ENCODE results near the gene IPO8. TPM values are rescaled to one million over a fixed set of nuclear protein-coding genes. Genes with fewer than 3 reads are reported as not detected.

IPO8 gene
- total and polyA plus RNA-seq, 12 donors: 7.3 to 30.7 (median 23.8) TPM

DNA sequence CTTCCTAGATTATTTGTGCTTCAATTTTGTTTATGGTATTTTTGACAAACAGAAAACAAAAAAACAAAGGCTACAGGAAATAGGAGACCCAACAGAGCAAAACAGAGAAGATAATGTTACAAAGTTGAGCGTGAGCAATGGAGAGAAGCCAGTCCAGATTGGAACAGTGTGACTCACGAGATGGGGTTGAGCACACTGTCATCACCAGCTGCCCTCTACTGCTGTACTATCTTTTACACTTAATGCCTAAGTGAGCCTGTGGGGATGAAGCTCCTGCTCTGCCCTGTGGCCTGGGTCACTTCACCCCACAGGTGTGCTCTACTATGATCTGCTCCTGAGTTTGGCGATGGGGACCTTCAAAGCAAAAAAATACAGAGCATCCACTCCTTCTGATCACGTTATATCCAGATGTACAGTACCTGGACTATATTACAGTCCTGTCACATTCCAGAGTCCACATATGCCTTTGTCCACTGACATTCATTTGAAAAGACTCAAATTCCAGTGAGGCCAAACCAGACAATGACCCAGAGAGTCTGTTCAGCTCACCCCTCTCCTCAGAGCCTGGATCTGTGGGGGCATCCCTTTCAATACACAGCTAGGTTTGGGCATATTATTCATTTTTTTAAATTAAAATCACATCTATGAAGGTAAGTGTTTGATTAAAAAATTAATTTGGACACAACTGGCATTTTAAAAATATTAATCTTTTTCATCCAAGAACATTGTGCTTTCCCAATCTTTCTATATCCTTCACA, 4.4 kb downstream of the IPO8 start:
- peak in 1 of 2 donors; percentile 32 for DNase-seq
- no peaks in the 10 kb centered on the region for H3K27me3 ChIP-seq
- TF ChIP-seq, protein P1, sequence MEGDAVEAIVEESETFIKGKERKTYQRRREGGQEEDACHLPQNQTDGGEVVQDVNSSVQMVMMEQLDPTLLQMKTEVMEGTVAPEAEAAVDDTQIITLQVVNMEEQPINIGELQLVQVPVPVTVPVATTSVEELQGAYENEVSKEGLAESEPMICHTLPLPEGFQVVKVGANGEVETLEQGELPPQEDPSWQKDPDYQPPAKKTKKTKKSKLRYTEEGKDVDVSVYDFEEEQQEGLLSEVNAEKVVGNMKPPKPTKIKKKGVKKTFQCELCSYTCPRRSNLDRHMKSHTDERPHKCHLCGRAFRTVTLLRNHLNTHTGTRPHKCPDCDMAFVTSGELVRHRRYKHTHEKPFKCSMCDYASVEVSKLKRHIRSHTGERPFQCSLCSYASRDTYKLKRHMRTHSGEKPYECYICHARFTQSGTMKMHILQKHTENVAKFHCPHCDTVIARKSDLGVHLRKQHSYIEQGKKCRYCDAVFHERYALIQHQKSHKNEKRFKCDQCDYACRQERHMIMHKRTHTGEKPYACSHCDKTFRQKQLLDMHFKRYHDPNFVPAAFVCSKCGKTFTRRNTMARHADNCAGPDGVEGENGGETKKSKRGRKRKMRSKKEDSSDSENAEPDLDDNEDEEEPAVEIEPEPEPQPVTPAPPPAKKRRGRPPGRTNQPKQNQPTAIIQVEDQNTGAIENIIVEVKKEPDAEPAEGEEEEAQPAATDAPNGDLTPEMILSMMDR (IDR thresholded peaks at IDR 0.05): no peak
- peaks cover 0 to 7% (median 0%) of the 10 kb centered on the region in 9 donors for H3K36me3 ChIP-seq
- H3K4me1 ChIP-seq: peaks cover 7 to 55% (median 36%) of the 10 kb centered on the region in 9 donors
- 36 to 41% methylated on average over 4 of the region's 4 CpGs for WGBS, 2 donors
- peak overlapping the region in 1 of 10 donors; percentile 17 for H3K27ac ChIP-seq
- no peak overlapping the region for H3K4me3 ChIP-seq
- ATAC-seq: peak in 6 of 8 donors; percentile 28 to 83 (median 72)
- intact Hi-C loops (cut with DNase I): loop anchor here in 4 of 10 donors (5.0 to 10.0 kb wide), 4 partner anchors 61 to 114 kb away; partner anchors contain the start of gene CAPRIN2 (in 2 of the 4)
- no peaks in the 10 kb centered on the region for H3K9me3 ChIP-seq

DNA sequence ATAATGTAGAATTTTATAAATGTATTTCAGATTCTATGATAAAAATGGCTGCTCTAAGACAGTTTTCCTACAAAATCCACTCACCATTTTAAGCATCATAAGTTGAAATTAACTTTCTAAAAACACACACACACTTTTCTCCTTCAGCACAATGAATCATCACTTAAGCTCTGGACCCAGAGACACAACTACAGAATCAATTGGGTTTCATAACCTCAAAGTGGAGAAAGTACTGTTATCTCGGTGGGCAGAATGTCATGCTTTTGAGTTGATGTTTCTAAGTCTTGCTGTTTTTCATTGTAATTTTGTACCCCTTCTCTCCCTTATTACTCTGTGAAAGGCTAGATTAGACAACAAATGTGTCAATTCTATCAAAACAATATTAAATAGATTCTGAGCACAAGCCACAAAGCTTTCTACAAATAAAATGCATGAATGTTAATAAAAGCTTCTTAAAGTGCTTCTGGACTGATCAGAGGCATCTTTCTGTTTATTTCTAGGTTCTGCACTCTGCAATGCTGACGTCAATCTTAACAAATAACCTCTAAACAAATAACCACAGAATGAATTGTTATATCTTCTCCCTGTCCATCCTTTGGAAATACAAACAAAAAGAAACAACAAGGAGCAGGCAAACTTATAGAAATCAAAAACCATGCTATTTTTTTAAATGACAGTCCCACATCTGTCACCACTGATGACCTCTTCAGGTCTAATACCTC, 8.2 kb downstream of the IPO8 start:
- intact Hi-C loops (cut with DNase I): loop anchor here in 1 of 10 donors (10.0 kb wide), 1 partner anchor 57 kb away; no protein-coding TSS in a partner anchor
- H3K4me3 ChIP-seq: no peak overlapping the region
- no peaks in the 10 kb centered on the region for H3K27me3 ChIP-seq
- H3K9me3 ChIP-seq: no peaks in the 10 kb centered on the region
- WGBS, 2 donors: 83 to 90% methylated on average over 2 of the region's 2 CpGs
- TF ChIP-seq, protein P1 (IDR thresholded peaks at IDR 0.05): no peak
- no peak for ATAC-seq
- DNase-seq: no peak
- H3K36me3 ChIP-seq: peaks cover 0 to 44% (median 0%) of the 10 kb centered on the region in 9 donors
- no peak overlapping the region for H3K27ac ChIP-seq
- peaks cover 0 to 39% (median 14%) of the 10 kb centered on the region in 9 donors for H3K4me1 ChIP-seq

DNA sequence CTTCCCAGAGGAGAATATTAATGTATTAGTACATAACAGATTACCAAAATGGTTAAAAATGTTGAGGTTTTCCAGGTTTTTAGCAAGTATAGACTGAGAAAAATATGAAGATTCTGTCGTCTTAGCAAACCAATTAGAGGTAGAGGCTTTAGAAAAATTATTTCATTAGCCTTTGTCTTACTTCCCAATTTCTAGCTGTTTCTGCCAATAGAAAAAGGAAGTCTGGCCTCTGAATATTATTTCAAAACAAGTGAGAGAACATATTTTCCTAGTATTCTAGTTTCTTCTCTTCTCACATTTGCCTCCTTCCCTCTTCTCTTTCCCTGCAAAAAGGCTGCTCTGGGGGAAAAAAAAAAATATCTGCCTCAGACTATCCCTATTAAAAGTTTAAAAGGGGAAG, 16.4 kb downstream of the IPO8 start:
- no peak for DNase-seq
- H3K36me3 ChIP-seq: peaks cover 0 to 100% (median 26%) of the 10 kb centered on the region in 9 donors
- H3K4me3 ChIP-seq: no peak overlapping the region
- no peaks in the 10 kb centered on the region for H3K9me3 ChIP-seq
- peak overlapping the region in 1 of 10 donors; percentile 52 for H3K27ac ChIP-seq
- TF ChIP-seq, protein P1 (IDR thresholded peaks at IDR 0.05): no peak
- WGBS, 2 donors: 82 to 89% methylated on average over 1 of the region's 1 CpG
- intact Hi-C loops (cut with DNase I): no loop called here
- ATAC-seq: no peak
- H3K27me3 ChIP-seq: no peaks in the 10 kb centered on the region
- H3K4me1 ChIP-seq: peaks cover 0 to 23% (median 4%) of the 10 kb centered on the region in 9 donors

DNA sequence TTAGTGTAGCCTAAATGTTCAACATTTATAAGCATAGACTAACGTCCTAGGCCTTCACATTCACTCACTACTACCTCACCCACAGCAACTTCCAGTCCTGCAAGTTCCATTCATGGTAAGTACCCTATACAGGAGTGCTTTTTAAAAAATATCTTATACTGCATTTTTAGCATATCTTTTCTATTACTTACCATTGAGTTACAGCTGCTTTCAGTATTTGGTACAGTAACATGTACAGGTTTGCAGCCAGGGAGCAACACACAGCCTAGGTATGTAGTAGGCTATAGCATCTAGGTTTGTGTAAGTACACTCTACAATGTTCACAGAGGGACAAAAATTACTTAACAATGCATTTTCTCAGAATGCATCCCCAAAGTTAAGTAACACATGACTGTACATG, 17.4 kb downstream of the IPO8 start:
- Histone ChIP-seq H3K4me3 (no peak overlapping the region), H3K36me3 (peaks cover 0 to 100% (median 37%) of the 10 kb centered on the region in 9 donors), H3K9me3 (no peaks in the 10 kb centered on the region), H3K27me3 (no peaks in the 10 kb centered on the region), H3K27ac (no peak overlapping the region), H3K4me1 (peaks cover 0 to 15% (median 0%) of the 10 kb centered on the region in 9 donors)
- intact Hi-C loops (cut with DNase I): no loop called here
- WGBS, 2 donors: 92 to 100% methylated on average over 1 of the region's 1 CpG
- ATAC-seq: no peak
- no peak for DNase-seq
- TF ChIP-seq, protein P1 (IDR thresholded peaks at IDR 0.05): no peak

Measured in heart right ventricle (tissue), 16 donors.